8988T (cell line): ENCODE measurements around the gene MTOR.
"Not testable (repeated sequence)": the region's sequence is repeated elsewhere in the genome, so short reads cannot be mapped to it uniquely, and the experiment has no call there.

Experiments used
- DNase-seq: peaks from one replicate; pipeline ENCODE4 v3.0.0; 2011

Gene MTOR

GRCh38 chr1:11279630-11280029 is 17.3 kb upstream of the MTOR start:
- DNase-seq = no peak

GRCh38 chr1:11279152-11279551 is 16.8 kb upstream of the MTOR start:
- DNase-seq = no peak

- DNase-seq = peak; percentile 29
Measured at GRCh38 chr1:11273595-11274234, 11.4 kb upstream of the MTOR start.

DNA sequence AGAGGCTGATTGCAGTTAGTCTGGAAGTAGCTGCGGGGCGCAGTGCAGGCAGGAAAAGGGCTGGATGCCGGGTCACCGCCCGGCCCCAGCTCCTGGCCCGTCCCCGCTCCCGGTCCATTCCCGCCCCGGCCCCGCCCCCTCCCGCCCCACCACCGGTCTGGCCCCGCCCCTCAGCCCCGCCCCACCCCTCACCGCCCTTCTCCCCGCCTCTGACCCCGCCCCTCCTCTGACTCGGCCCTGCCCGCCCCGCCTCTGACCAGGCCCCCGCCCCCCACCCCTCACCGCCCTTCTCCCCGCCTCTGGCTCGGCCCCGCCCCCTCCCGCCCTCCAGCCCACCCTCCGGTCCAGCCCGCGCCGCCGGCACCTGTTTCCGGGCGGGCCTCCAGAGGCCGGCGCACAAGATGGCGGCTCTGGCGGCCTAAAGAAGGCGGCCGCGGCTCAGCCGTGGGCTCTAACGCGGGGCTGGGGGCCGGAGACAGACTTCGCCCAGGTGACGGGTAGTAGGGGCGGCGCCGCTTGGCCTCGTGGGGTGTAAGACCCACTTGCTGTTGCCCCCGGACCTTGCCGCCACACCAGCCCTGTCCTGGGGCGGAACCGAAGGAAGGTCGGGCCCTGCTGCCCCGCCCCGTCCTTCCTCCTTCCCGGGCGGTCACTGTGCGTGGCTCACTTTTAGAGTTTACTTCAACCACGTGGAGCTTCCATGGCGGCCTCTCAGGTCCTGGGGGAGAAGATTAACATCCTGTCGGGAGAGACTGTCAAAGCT is 10.7 kb upstream of the MTOR start, which contains the start of gene UBIAD1:
UBIAD1 (plus strand) TSS at position 367 of the 763 bp plus-strand sequence; CDS start at position 701, 334 bp downstream.
- DNase-seq = peak; percentile 54

DNA sequence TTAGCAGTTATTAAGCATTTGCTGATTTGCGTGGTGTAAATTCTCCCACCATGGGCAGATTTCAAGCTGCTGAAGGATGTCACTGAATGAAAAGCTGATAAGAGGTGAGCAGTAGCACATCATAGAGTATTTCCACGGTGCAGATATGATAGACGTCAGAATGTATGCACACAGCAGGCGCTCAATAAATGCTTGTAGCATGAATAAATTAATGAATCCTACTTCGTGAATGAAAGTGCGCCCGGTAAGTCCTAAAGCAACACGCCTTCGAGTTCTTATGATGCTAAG is 10.1 kb upstream of the MTOR start:
- DNase-seq = no peak

DNA sequence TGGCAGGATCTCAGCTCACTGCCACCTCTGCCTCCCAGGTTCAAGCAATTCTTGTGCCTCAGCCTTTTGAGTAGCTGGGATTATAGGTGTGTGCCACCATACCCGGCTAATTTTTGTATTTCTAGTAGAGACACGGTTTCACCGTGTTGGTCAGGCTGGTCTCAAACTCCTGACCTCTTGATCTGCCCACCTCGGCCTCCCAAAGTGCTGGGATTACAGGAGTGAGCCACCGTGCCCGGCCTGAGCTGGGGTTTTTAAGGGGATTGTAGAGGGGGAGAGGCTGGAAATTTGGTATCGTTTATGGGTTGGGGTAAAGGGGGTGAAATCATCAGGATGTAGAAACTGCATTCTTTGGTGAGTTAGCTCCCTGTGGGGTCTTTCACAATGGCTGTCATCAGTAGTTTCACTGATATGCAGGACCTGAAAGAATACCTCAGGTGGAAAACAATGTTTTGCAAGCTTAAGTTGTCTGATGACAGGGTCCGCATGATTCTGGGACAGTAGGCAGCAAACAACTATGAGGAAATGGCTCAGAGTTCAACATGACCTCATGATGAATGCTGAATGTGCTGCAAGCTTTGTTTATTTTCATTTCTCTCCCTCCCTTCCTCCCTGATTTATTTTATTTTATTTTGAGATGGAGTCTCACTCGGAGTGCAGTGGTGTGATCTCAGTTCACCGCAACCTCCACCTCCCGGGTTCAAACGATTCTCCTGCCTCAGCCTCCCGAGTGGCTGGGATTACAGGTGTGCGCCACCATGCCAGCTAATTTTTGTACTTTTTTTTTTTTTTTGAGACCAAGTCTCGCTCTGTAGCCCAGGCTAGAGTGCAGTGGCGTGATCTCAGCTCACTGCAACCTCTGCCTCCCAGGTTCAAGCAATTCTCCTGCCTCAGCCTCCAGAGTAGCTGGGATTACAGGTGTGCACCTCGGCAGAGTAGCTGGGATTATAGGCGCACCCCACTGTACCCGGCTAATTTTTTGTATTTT is 5.3 kb upstream of the MTOR start:
- DNase-seq = not testable (repeated sequence)

GRCh38 chr1:11266268-11267074 is 4.1 kb upstream of the MTOR start:
- DNase-seq = no peak

DNA sequence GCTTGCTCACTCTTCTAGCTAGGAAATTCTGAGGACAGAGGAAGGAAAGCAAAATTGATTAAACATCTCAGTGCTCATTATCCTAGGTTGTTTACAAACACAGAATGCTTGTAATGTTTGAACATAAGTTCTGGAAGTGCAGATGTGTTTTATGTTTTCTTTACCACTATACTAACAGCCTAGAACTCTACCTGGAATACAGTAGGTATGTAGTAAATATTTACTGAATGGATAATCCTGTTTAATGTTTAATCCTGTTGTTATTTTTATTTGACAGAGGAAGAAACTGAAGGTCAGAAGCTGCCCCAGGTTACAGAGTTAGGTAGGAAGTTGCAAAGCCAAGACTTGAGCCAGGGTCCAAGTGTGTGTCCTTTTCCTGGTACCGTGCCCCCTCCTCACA is 6.1 kb downstream of the MTOR start:
- no peak for DNase-seq

DNA sequence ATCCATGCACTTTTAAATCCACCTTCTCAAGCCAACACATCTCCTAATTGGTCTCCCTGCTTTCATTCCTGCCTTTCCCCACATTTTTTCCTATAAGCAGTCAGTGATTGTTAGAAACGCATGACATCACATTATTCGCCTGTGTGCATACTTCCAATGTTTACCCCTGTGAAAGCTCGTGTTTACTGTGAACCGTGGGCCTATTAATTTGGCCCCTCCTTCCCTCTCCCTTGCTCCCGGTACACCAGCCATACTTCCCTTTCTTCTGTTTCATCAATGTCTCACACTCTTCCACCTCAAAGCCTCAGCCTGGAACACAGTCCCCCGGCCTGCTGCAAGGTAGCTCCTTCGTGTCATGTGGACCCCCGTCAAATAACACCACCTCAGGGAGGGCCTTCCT is 9.1 kb downstream of the MTOR start:
- no peak for DNase-seq

DNA sequence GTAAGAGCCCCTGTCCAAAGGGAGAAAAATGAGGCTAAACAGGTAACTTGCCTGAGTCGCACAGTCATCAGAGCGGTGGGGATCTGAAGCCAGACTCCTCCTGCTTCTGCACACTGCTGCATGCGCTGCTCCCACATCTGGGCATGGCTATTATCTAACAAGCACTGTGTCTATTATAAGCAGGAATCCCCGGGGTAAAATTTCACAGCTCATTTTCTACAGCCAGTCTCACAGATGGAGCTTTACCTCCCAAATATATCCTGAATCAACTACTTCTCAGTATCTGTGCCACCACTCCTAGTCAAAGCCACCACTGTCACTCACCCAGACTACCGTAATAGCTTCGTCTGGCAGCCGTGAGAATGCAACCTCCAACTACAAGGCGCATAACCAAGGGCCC is 9.8 kb downstream of the MTOR start:
- DNase-seq = no peak

DNA sequence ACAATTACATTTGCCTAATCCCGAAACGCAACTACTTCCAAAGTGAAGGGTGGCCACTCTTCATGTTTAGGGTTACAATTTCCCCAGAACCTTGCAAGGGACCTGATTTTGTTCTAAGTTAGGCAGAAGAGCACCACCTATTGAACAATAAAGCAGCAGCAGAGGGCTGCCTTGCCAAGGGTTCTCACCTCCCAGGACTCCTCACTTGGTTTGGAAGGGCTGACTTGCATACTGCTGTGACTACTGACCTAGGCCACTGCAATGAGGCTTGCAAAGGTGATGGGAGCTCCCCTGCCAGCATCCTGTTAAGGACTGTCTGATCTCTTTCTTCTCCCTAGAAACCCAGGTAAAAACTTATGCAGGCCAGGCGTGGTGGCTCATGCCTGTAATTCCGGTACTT is 14.2 kb downstream of the MTOR start:
- no peak for DNase-seq

GRCh38 chr1:11245904-11246719 is 16.2 kb downstream of the MTOR start:
- no peak for DNase-seq

- DNase-seq = no peak
Measured at GRCh38 chr1:11245248-11245647, 17.1 kb downstream of the MTOR start.

- DNase-seq = no peak
Measured at GRCh38 chr1:11238311-11238710, 24.0 kb downstream of the MTOR start.

DNA sequence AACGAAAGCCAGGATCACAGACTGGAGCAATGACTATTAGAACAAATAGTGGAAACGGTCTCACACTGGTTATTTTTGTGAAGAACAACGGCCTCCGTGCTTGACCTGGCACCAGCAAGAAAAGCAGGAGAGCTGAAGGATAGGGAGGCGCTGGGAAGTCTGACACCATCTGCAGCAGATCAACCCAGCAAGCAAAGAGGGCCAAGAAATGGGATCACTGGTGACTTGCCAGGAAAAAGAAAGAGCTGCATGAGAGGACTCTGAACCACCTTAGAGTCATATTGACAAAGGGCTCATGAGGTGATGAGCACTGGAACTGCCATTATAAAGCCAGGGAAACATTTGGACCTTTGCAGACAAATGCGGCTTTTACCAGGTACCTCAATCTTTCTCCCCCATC is 25.0 kb downstream of the MTOR start:
- no peak for DNase-seq

DNA sequence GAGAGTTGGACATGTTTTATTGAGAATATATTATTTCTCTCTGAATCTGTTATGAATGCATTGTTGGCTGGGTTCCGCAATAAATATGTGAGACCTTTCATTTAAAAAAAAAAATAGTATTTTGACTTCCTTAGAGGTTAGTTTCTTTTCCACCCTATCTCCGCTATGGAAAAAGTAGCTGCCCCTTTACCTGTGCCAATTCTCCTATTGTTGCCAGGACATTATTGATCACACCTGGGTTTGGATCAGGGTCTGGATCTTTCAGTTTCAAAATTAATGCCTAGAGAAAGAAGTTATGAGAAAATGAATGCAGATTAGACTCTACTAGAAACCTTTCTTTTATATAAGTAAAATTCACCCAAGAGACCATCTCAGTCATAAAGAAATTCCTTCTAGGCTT is 29.1 kb downstream of the MTOR start:
- no peak for DNase-seq

DNA sequence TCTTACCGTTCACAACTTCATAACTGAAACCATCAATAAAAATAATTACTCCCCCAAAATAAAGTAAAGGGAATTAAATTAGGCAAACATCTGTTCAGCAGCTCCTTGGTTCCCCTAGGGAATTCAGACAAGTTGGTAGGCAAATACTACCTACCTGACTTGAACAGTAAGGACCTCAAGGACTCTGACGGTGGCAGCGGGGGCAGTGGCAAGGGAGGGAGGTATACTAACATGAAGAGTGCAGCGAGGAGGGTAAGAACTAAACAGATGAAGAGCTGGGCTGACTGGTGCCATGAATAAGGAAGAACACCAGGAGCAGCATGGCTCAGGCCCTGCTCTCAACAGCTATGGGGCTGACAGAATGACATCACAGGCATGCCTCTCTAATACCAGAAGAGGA is 33.1 kb downstream of the MTOR start:
- DNase-seq = no peak

GRCh38 chr1:11227106-11228077 is 35.0 kb downstream of the MTOR start:
- DNase-seq = no peak

DNA sequence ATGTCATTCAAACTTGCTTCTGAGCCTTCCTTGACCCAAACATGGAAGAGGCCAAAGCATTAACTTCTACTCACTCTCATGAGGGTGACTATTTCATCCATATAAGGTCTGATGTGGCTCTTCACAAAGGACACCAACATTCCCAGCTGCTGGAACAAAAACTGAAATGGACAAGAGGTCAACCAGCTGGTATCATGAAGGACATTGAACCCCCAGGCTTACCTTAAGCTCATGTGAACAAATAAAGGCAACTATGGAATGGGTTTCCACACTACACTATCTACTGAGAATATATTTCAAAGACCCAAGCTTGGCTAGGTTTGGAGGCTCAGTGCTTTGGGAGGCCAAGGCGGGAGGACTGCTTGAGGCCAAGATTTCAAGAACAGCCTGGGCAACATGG is 46.3 kb downstream of the MTOR start:
- no peak for DNase-seq

DNA sequence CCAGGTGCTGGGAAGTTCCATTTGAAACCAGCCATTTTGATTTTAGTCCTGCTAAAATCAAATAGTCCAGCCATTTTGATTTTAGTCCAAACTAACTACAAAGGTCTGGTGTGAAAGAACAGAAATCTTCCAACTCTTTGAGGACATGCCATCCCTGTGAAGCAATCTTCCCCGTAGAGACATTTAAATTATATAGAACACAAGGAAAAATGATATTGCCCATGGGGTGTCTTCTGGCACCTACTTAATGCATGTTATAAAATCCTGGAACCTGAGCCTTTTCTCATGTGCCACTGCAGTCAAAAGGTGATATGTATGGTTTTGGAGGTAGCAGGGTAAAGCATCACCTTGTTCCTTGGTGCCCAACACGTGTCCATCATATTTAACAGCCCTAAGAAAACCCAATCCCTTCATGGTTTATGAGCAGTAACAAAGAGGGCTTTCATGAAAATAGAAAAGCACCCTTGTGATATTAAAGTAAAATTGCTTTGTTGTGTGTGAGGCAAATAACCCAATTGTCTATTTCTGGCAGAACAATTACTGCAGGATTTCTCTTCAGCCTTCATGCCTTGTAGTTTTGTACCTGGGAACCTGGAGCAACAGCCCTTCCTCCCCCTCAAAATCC is 46.9 kb downstream of the MTOR start:
- DNase-seq = no peak
